Stimulated activated CD8-positive, alpha-beta memory T cell treated with anti-CD3 and anti-CD28 coated beads, Interleukin-2, amount 100 ng/mL, for 48 hours (primary cell): ENCODE results near the gene CFAP100.

ENCODE experiments used
- DNase-seq, 2 donors: peaks; one replicate each; pipeline ENCODE4 v3.0.0-alpha.2; 2020; ENCODE audit warnings: low read depth in 2 of 2

Gene CFAP100

GRCh38 chr3:126460381-126460780 is 65.7 kb downstream of the CFAP100 start:
- DNase-seq = no peak

DNA sequence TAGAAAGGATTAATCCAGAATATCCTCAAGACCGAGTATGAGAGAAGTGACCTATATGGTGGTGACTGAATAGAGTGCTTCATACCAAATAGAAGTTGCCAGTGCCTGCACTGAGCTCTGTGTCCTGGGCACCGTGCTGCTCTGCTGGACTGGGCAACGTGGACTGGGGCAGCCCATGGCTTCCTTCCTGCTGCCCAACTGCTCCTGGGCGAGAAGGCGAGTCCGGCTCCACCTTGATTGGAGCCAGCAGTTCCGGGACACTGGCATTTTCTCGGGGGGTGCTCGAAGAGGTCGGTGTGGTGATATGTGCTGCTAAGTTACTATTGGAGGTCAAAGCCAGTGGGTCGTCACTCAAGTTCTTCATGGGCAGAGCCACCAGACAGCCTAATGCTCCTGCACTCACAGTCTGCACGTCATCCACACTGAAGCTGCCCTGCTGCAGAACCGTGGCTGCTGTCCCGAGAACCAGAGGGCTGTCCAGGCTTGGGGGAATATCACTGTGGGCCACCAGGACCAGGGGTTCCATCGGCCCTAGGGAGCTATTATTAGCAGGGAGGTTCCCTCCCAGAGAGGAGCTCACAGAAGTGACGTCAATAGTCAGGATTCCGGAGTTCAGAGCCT is 66.9 kb downstream of the CFAP100 start:
- DNase-seq = no peak

DNA sequence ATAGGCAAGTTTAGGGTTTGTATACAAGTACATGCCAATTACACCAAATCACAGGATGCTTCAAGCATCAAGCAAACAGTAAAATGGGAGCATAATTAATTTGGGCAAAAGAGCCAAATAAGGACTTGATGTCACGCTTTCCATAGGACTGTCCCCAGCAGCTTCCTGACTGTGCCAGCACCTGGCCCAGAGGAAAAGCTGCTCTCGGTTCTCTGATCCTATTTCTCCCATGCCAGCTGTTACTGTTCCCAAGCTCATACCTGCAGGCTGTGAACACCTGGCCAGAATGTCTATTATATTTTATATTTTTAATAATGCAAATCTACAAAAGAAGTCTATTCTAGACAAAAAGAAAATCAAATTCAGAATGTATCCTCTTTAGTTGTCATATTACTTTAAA is 68.8 kb downstream of the CFAP100 start:
- no peak for DNase-seq

GRCh38 chr3:126464093-126464492 is 69.4 kb downstream of the CFAP100 start:
- DNase-seq = no peak

GRCh38 chr3:126464494-126464893 is 69.8 kb downstream of the CFAP100 start:
- no peak for DNase-seq

DNA sequence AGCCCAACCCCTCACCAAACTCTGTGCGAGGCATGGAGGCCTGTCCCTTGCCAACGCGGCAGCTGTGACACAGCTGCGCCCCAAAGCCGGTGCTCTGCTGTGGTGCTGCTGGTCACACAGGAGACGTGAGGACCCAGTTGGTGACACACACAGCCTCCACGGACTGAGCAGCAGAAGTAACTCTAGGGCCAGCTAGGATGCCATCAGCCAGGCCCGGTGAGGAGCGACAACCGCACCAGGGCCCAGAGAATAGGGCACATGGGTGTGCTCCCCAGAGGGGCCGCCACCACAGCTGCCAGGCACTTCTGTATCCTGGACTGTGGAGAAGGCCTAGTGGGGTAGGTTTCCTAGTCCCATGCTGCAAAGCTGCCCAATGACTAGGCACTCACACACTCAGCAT is 70.3 kb downstream of the CFAP100 start:
- no peak for DNase-seq

DNA sequence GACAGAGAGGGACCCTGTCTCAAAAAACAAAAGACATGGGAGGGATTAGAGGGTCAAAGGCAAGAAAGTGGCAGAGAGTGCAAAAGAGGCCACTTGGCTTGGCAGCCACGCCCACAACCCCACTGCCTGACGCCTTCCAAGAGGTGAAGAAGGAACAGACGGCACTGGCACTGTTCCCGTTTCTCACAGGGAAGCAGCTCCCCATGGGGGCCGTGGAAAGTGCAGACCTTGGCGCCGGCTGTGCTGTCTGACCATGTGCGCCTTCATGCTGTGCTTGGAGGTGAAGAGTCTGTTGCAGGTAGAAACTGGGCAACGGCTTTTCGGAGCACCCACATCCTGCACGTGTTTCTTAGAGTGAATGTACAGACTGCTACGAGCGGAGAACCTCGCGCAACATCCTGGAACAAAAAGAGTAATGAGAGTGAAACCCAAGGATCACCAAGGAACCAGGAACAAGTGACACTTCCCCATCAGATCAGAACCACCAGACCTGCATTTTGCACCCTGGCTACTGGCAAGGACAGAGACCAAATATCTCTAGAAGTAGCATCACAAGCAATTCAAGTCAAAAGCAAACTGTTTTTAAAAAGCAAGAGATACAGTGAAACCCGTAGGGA is 71.3 kb downstream of the CFAP100 start:
- DNase-seq = no peak

- DNase-seq = no peak
Observed at GRCh38 chr3:126466886-126467610, 72.3 kb downstream of the CFAP100 start.

GRCh38 chr3:126467611-126467955 is 72.9 kb downstream of the CFAP100 start:
- DNase-seq = no peak

GRCh38 chr3:126468028-126468891 is 73.6 kb downstream of the CFAP100 start:
- no peak for DNase-seq

GRCh38 chr3:126469479-126469878 is 74.8 kb downstream of the CFAP100 start:
- DNase-seq = no peak

DNA sequence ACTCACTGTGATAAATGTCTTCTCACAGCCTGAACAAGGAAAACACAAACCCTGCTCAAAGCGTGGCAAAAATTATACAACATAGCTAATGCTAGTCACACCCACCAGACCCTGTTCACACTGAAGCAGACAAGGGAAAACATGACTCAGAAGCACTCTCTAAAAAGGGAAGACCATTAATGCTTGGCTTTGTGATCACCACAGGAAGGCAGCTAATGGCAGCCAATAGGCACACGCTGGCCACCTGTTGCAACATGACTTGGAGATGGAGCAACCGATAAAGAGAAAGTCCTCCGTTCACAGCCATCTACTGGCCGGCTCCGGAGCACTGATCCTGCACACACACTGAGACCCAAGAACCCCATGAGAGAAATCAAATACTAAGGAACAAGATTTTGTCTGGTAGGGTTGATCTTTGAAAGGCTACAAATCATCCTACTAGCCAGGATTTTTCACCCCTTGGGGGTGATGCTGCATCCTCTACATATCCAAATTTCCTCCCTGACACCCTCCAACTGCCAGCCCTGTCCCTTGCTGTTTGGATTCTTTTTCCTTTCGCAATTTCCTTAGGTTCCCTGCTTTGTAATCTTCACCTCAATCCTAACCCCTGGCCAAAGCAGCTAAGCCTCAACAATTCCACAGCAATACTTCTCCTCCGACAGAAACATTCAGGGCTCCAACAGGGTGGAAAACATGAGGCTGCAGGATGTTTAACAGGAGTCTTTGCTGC is 77.7 kb downstream of the CFAP100 start:
- no peak for DNase-seq

DNA sequence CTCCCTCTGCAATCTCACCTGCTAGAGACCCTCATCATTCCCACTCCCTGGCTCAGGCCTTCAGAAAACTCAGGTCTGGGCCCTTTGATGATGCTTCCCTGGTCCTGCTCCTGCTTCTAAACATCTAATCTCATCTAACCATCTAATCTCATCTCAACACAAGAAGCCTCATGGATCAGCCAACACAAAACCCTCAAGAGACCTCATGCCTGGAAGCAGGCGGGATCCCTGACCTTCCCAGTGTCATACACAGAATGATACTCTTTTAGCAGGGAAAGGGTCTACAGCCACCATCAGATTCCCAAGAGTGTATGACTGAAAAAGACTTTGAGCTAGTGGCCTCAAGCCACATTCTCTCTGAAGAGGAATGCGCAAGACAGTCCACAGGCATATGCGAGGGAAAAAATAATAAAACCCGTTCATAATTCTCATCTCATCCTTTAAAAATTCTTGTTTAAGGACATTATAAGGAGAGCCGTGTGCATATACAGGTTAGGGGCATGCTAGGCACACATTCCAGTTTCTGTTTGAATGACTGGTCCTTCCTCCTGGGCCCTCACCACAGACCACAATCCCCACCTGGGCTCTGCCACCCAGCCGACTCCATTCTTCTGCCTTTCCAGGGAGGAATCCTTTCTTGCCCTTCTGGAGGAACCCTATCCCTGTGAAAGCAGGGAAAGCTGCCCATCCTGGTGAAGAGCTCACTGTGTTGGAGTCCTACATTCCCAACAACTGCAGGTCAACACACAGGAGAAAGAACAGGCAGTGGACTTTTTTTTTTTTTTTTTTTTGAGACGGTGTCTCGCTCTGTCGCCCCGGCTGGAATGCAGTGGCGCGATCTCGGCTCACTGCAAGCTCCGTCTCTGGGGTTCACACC is 78.8 kb downstream of the CFAP100 start:
- no peak for DNase-seq

DNA sequence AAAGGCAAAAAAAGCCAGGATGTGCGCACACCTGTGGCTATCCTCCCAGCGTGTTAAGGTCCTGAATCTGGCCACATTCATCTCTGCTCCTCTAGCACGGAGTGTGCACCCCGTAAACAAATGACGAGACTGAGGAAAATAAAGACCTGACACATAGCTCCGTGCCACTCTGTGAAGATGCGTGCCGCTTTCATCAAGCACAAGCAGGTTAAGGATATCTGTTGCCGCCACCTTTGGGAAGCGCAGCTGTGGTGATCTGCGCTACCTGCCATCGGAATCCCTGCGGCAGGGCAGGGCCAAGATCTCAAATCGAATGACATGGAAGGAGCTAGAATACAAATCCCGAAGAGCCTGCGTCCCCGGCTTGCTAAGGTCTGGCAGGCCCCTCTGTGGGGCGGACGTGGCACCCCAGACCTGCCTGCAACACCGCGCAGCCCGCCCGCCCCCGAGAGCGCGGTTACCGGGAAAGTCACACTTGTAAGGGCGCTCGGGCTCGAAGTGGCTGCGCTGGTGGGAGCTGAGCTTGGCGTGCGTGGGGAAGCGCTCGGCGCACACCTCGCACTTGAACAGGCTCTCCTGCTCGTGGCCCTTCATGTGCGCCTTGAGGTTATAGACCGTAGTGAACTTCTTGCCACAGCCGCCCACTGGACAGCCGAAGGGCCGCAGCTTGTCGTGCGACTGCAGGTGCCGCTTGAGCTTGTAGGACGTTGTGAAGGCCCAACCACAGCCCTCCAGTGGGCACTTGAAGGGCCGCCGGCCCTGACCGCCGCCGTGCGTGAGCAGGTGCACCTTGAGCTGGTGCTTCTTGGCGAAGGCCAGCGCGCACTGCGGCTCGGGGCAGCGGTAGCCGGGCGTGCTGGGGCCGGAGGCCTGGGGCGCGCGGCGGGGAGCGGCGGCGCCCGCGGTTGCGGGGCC is 80.0 kb downstream of the CFAP100 start:
- DNase-seq = peak; percentile 14 to 22

DNA sequence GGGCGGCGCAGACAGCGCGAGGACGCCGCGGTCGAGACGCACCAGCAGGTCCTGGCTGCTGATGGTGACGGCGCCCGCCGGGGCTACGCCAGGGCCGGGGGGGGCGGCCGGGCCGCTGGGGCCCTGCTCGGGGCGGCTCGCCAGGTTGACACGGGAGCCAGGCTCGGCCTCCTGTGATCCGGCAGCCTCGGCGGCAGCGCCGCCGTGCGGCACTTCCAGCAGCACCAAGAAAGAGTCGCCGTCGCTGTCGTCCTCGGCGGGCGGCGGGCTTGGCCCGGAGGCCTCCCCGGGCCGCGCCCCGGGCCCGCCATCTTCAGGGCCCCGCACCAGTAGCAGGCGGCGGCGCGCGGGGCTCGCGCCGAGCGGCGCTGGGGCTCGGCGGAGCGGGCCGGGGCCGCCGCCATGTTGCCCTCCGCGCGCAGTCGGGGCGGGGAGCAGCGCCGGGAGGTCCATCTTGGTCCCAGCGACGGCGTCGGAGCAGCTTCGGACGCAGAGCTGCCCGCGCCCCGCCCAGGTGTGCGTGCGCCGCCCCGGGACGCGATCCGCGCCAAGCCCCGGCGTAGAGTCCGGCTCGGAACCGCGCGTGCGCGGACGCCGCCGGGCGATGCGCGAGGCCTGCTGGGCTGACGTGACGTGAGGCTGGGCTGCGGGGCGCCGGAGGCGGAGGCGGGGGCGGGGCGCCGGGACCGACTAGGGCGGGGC is 80.9 kb downstream of the CFAP100 start, which contains the start of gene ZXDC:
Gene ZXDC, minus strand, starts transcription at position 479 of the 702 bp plus-strand sequence. Its CDS starts 26 bp downstream, at position 453.
- peak; percentile 86 to 94 for DNase-seq

DNA sequence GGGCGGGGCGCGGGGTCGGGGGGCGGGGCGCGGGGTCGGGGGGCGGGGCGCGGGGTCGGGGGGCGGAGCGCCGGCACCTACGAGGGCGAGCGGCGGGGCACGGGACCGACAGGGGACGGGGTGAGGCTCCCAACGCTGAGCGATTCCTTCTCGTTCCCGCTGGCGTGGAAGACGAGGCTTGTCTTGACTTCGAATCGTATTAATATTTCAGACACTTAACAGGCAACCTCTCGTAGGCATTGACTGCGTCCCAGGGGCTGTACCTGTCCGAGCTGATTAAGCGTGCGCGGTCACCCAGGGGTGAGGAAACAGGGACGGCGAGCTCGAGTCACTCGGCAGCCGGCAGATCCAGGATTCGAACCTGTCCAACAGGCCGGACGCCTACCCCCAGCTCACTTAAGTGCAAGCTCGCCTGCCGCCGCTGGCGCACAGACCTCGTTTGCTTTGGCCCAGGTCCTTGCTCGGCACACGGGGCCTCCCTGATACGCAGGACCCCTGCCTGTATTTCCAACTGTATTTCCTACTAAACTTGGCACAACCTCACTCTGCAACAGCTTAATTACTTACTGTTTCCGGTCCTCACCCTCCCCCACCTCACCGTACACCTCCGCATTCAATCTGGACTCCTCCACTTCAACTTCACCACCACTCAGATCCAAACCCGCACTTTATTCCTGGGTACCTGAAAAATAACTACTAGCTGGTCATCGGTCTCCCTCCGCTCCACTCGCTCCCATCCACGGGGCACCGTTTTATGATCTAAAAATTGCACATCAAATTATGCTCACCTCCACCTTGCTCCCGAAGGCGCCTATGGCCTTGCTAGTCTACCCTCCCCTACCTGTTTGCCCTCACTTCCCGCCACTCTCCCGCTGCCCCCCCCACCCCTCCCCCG is 81.7 kb downstream of the CFAP100 start:
- peak in 1 of 2 donors; percentile 18 for DNase-seq

DNA sequence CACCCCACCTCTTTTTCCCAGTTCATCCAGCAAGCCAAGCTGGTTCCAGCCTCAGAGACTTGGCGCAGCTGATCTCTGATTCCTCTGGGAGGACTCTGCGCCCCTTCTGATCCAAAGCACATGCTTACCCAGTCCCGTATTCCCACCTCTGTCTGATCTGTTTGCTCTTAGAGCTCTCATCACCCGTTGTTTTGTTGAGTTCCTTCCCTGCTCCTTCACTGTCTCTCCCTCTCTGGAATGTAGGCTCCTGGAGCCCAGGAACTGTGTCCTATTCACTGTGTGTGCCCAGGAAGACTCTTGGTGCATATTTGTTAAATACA is 82.3 kb downstream of the CFAP100 start:
- DNase-seq = no peak
